H9 (cell line): ENCODE measurements around the gene EPM2A. TPM values are rescaled to one million over a fixed set of nuclear protein-coding genes. Genes with fewer than 3 reads are reported as not detected.

Experiments
- DNase-seq: peaks from one replicate; pipeline ENCODE4 v3.0.0-alpha.2; 2017
- H2AFZ ChIP-seq: one replicate; pipeline ENCODE4 v1.6.1; 2013; ENCODE audit warnings: mild to moderate bottlenecking, low read length, control low read depth, moderate library complexity
- H2AK5ac ChIP-seq: 2 replicates; pipeline ENCODE4 v1.6.1; 2013; ENCODE audit warnings: low read length, control low read depth, mixed read lengths; ENCODE audit not compliant: insufficient read length
- H2BK120ac ChIP-seq: one replicate; pipeline ENCODE4 v1.6.1; 2013; ENCODE audit warnings: low read depth, mild to moderate bottlenecking, low read length, control low read depth, inconsistent platforms; ENCODE audit not compliant: poor library complexity, severe bottlenecking
- H2BK12ac ChIP-seq: 2 replicates; pipeline ENCODE4 v1.6.1; 2013; ENCODE audit warnings: low read length, control low read depth, mixed read lengths, low read depth; ENCODE audit not compliant: insufficient read length
- H2BK15ac ChIP-seq: 2 replicates; pipeline ENCODE4 v1.6.1; 2013; ENCODE audit warnings: low read depth, low read length, control low read depth
- H2BK20ac ChIP-seq: one replicate; pipeline ENCODE4 v1.6.1; 2013; ENCODE audit warnings: low read depth, mild to moderate bottlenecking, low read length, control low read depth, inconsistent platforms; ENCODE audit not compliant: poor library complexity, severe bottlenecking
- H2BK5ac ChIP-seq: 2 replicates; pipeline ENCODE4 v1.6.1; 2013; ENCODE audit warnings: low read length, control low read depth, mixed read lengths; ENCODE audit not compliant: insufficient read length
- H3K14ac ChIP-seq: 2 replicates; pipeline ENCODE4 v1.6.1; 2013; ENCODE audit warnings: low read length, control low read depth; ENCODE audit not compliant: insufficient read depth
- H3K18ac ChIP-seq: 2 replicates; pipeline ENCODE4 v1.6.1; 2013; ENCODE audit warnings: low read depth, mild to moderate bottlenecking, mixed read lengths, low read length, control low read depth; ENCODE audit not compliant: insufficient read length
- H3K23ac ChIP-seq: 2 replicates; pipeline ENCODE4 v1.6.1; 2013; ENCODE audit warnings: low read length, control low read depth, mixed read lengths, low read depth; ENCODE audit not compliant: insufficient read length
- H3K23me2 ChIP-seq: 2 replicates; pipeline ENCODE4 v1.6.1; 2013; ENCODE audit warnings: low read depth, mild to moderate bottlenecking, mixed read lengths, low read length, control low read depth; ENCODE audit not compliant: insufficient read length, poor library complexity, severe bottlenecking
- H3K27ac ChIP-seq: 2 replicates; pipeline ENCODE4 v1.5.1; 2013; ENCODE audit warnings: low read length, control low read depth, mixed read lengths, low read depth; ENCODE audit not compliant: insufficient read length
- H3K27me3 ChIP-seq: 2 replicates; pipeline ENCODE4 v1.6.1; 2013; ENCODE audit warnings: low read length, control low read depth, inconsistent platforms; ENCODE audit not compliant: insufficient read depth
- H3K4ac ChIP-seq: 2 replicates; pipeline ENCODE4 v1.6.1; 2013; ENCODE audit warnings: low read depth, mild to moderate bottlenecking, control low read depth, inconsistent platforms, low read length, moderate library complexity
- H3K4me1 ChIP-seq: 2 replicates; pipeline ENCODE4 v1.6.1; 2013; ENCODE audit warnings: low read length, control low read depth, inconsistent platforms; ENCODE audit not compliant: insufficient read depth
- H3K4me2 ChIP-seq: 2 replicates; pipeline ENCODE4 v1.6.1; 2013; ENCODE audit warnings: low read length, control low read depth, mixed read lengths; ENCODE audit not compliant: insufficient read length, insufficient read depth
- H3K56ac ChIP-seq: 2 replicates; pipeline ENCODE4 v1.6.1; 2013; ENCODE audit warnings: low read depth, mild to moderate bottlenecking, mixed read lengths, low read length, control low read depth; ENCODE audit not compliant: insufficient read length
- H3K79me1 ChIP-seq: 2 replicates; pipeline ENCODE4 v1.6.1; 2013; ENCODE audit warnings: low read depth, mild to moderate bottlenecking, moderate library complexity, low read length, control low read depth, inconsistent platforms; ENCODE audit not compliant: insufficient read depth, poor library complexity, severe bottlenecking
- H3K79me2 ChIP-seq: 2 replicates; pipeline ENCODE4 v1.6.1; 2013; ENCODE audit warnings: low read length, control low read depth, inconsistent platforms; ENCODE audit not compliant: insufficient read depth
- H3K9ac ChIP-seq: 2 replicates; pipeline ENCODE4 v1.6.1; 2013; ENCODE audit warnings: low read length, control low read depth, mixed read lengths; ENCODE audit not compliant: insufficient read length; ENCODE audit errors: extremely low read depth
- H3K9me3 ChIP-seq: one replicate; pipeline ENCODE4 v1.6.1; 2013; ENCODE audit warnings: low read depth, low read length, inconsistent platforms; ENCODE audit not compliant: control insufficient read depth
- H3T11ph ChIP-seq: one replicate; pipeline ENCODE4 v1.6.1; 2013; ENCODE audit warnings: mild to moderate bottlenecking, low read length, control low read depth, inconsistent platforms
- H4K20me1 ChIP-seq: one replicate; pipeline ENCODE4 v1.6.1; 2013; ENCODE audit not compliant: control insufficient read depth, insufficient read length, insufficient read depth
- H4K5ac ChIP-seq: 2 replicates; pipeline ENCODE4 v1.6.1; 2013; ENCODE audit warnings: low read depth, mild to moderate bottlenecking, mixed read lengths, low read length, control low read depth; ENCODE audit not compliant: insufficient read length
- H4K8ac ChIP-seq: replicated peaks from 2 replicates; pipeline ENCODE4 v1.6.1; 2013; ENCODE audit warnings: low read length, control low read depth, mixed read lengths, low read depth; ENCODE audit not compliant: insufficient read length
- H4K91ac ChIP-seq: 2 replicates; pipeline ENCODE4 v1.6.1; 2013; ENCODE audit warnings: low read depth, mild to moderate bottlenecking, moderate library complexity, mixed read lengths, low read length, control low read depth; ENCODE audit not compliant: insufficient read length
- H3K27ac Mint-ChIP-seq, 3 experiments: 2 replicates in 2 of 3; 3 replicates in 1 of 3; pipeline ENCODE4 v1.8.0; 2020 to 2021; ENCODE audit warnings: mixed read lengths in 3 of 3, mild to moderate bottlenecking in 1 of 3, moderate library complexity in 1 of 3
- H3K27me3 Mint-ChIP-seq: 2 replicates; pipeline ENCODE4 v1.8.0; 2021; ENCODE audit warnings: low read depth, mild to moderate bottlenecking, moderate library complexity, mixed read lengths
- H3K36me3 Mint-ChIP-seq, 3 experiments: 2 replicates in 2 of 3; 3 replicates in 1 of 3; pipeline ENCODE4 v1.8.0; 2020 to 2021; ENCODE audit warnings: low read depth in 3 of 3, mixed read lengths in 3 of 3; ENCODE audit not compliant: insufficient read depth in 1 of 3
- H3K4me1 Mint-ChIP-seq, 2 experiments: 2 replicates each; pipeline ENCODE4 v1.8.0; 2020; ENCODE audit warnings: mixed read lengths in 2 of 2
- H3K4me3 Mint-ChIP-seq, 2 experiments: 2 replicates in 1 of 2; 3 replicates in 1 of 2; pipeline ENCODE4 v1.8.0; 2020 to 2021; ENCODE audit warnings: mild to moderate bottlenecking in 2 of 2, mixed read lengths in 2 of 2, moderate library complexity in 1 of 2
- H3K9me3 Mint-ChIP-seq, 2 experiments: 2 replicates in 1 of 2; 3 replicates in 1 of 2; pipeline ENCODE4 v1.8.0; 2020; ENCODE audit warnings: mild to moderate bottlenecking in 2 of 2, mixed read lengths in 2 of 2, moderate library complexity in 1 of 2
- WGBS: extraction: QIAGEN DNeasy Blood & Tissue Kit; methylation state at CpG from one replicate; pipeline ENCODE4 v1.1.7; 2013; ENCODE audit warnings: missing lambda C conversion rate, low lambda C conversion rate, mixed read lengths; ENCODE audit not compliant: insufficient read length; ENCODE audit errors: extremely low coverage; 5-methylcytosine and 5-hydroxymethylcytosine counted together
- total RNA-seq: library from RNA; stranded (reverse); gene quantifications from 2 replicates; pipeline ENCODE4 v1.2.1, GENCODE V29; 2021
- TF ChIP-seq, protein P1 (sequence below): fragments of 200-600 bp; sonication (generic); conservative IDR thresholded peaks from 3 replicates; pipeline ENCODE4 v1.8.0; 2021; ENCODE audit warnings: antibody characterized with exemption, mild to moderate bottlenecking

EPM2A gene
- total RNA-seq, 1 experiment from 2014 or later: 8.2 TPM

DNA sequence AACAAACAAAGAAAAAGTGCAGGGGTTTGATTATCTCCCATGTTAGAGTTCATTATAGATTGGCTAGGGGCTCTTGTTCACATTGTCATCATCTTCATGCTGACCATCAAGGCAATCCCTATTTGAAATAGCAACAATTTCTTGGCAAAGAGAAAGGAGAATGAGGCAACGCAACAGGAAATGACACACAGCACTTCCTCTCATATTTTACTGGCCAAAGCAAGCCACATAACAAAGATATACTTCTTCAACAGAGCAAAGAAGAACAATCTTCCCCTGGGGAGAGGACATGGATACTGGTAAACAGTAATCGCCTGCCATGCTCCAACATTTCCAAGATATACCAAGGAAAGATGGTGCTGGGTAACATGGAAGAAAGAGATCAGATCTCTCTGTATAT is 29.8 kb downstream of the EPM2A start:
- no peak overlapping the region for H3K18ac ChIP-seq
- no peak overlapping the region for H3T11ph ChIP-seq
- no CpG with 5 or more reads among the region's 2 CpGs for WGBS
- peaks cover 2% of the 10 kb centered on the region; the same call in 1 of the 2 replicates for H3K4me1 ChIP-seq
- no peak overlapping the region for H2BK120ac ChIP-seq
- no peak overlapping the region for H4K91ac ChIP-seq
- no peak overlapping the region for H3K4ac ChIP-seq
- Mint-ChIP-seq H3K4me1 (peaks cover 4 to 7% of the 10 kb centered on the region in 2 experiments), H3K36me3 (peaks cover 2 to 22% (median 21%) of the 10 kb centered on the region in 3 experiments; a peak in 6 of 7 replicates), H3K27ac (peak overlapping the region in 1 of 3 experiments; percentile 47; a peak in 2 of 7 replicates), H3K27me3 (no peaks in the 10 kb centered on the region), H3K4me3 (no peak overlapping the region), H3K9me3 (peaks cover 19 to 20% of the 10 kb centered on the region in 2 experiments; a peak in 4 of 5 replicates)
- H3K9ac ChIP-seq: no peak overlapping the region
- H2AK5ac ChIP-seq: no peak overlapping the region
- H2BK12ac ChIP-seq: peak overlapping the region; percentile 35
- H2BK5ac ChIP-seq: no peak overlapping the region
- TF ChIP-seq, protein P1, sequence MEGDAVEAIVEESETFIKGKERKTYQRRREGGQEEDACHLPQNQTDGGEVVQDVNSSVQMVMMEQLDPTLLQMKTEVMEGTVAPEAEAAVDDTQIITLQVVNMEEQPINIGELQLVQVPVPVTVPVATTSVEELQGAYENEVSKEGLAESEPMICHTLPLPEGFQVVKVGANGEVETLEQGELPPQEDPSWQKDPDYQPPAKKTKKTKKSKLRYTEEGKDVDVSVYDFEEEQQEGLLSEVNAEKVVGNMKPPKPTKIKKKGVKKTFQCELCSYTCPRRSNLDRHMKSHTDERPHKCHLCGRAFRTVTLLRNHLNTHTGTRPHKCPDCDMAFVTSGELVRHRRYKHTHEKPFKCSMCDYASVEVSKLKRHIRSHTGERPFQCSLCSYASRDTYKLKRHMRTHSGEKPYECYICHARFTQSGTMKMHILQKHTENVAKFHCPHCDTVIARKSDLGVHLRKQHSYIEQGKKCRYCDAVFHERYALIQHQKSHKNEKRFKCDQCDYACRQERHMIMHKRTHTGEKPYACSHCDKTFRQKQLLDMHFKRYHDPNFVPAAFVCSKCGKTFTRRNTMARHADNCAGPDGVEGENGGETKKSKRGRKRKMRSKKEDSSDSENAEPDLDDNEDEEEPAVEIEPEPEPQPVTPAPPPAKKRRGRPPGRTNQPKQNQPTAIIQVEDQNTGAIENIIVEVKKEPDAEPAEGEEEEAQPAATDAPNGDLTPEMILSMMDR: no peak
- no peak overlapping the region for H3K4me2 ChIP-seq
- H3K27me3 ChIP-seq: no peaks in the 10 kb centered on the region
- no peak overlapping the region for H3K23ac ChIP-seq
- H2BK20ac ChIP-seq: no peak overlapping the region
- DNase-seq: no peak
- H3K56ac ChIP-seq: no peak overlapping the region
- no peaks in the 10 kb centered on the region for H3K9me3 ChIP-seq
- no peak overlapping the region for H2BK15ac ChIP-seq
- H4K5ac ChIP-seq: no peak overlapping the region
- H3K79me1 ChIP-seq: no peaks in the 10 kb centered on the region
- no peak overlapping the region for H2AFZ ChIP-seq
- no peak overlapping the region for H3K14ac ChIP-seq
- no peaks in the 10 kb centered on the region for H3K23me2 ChIP-seq
- no peak overlapping the region for H4K8ac ChIP-seq
- no peak overlapping the region for H3K27ac ChIP-seq
- H3K79me2 ChIP-seq: no peaks in the 10 kb centered on the region
- H4K20me1 ChIP-seq: no peaks in the 10 kb centered on the region
